ENCODE results near the gene ADSS1.
A peak's percentile ranks its signal among the peaks of the same experiment; 100 is the strongest.

ADSS1 gene

DNA sequence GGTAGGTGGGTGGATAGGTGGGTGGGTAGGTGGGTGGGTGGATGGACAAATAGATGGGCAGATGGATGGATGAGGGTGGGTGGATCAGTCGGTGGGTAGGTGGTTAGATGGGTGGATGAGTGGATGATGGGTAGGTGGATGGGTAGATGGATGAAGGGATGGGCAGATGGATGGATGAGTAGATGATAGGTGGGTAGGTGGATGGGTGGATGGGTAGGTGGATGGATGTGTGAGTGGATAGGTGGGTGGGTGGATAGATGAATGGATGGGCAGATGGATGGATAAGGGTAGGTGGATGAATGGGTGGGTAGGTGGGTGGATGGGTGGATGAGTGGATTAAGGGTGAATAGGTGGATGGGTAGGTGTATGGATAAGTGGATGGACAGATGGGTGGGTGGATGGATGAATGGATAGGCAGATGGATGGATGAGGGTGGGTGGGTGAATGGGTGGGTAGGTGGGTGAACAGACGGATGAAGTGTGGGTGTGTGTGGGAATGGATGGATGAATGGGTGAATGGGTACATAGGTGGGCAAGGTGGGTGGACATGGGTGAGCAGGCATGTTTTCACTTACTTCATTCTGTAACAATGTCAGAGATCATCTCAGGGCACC lies 37.9 kb upstream of the ADSS1 start:
- DNase-seq: no peak
- in situ Hi-C loops (cut with HindIII; ENCODE audit: low pct_ligation_motif_present, low pct_unique_long_range_greater_than_20kb, low sequenced_read_pairs): no loop called here

- in situ Hi-C loops (cut with HindIII; ENCODE audit: low pct_ligation_motif_present, low pct_unique_long_range_greater_than_20kb, low sequenced_read_pairs): no loop called here
- DNase-seq: no peak
These were observed 37.2 kb upstream of the ADSS1 start for GRCh38 chr14:104686624-104687517.

- in situ Hi-C loops (cut with HindIII; ENCODE audit: low pct_ligation_motif_present, low pct_unique_long_range_greater_than_20kb, low sequenced_read_pairs): no loop called here
- peak; percentile 85 for DNase-seq
These were observed 36.2 kb upstream of the ADSS1 start for GRCh38 chr14:104687601-104688504.

GRCh38 chr14:104688505-104689108 lies 35.4 kb upstream of the ADSS1 start:
- DNase-seq: peak; percentile 45
- in situ Hi-C loops (cut with HindIII; ENCODE audit: low pct_ligation_motif_present, low pct_unique_long_range_greater_than_20kb, low sequenced_read_pairs): no loop called here

DNA sequence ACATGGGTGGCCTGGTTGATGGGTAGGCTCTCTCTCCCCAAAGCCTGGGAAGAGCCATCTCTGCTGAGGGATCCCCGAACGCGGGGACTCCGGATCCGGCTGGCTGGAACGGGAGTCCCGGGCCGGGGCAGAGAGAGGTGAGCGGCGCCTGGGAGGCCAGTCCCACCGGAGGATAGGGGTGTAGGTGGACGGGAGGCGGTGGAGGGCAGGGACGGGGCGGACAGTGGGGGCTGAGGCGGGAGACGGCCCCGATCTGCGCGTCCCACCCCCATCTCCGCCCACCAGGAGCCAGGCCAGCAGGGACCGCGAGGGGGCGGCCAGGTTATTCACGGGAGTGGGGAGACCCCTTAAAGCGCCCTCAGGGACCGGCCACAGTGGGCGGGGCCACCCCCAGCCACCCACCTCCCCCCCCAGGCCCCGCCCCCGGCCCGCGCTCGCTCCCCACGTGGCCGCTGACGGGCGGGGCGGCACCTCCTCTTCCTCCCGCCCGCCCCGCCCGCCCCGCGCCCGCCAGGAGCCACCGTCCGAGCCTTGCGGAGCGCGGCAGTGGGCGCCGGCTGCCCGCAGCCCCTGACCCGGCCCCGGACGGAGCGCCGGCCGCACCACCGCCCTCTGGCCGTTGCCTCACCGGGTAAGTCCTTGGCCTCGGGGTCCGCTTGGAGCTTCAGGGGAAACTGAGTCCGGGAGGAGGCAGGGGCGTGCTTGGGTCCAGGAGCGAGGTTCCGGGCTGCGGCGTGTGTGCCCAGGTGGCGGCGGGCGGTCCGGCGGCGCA lies 34.7 kb upstream of the ADSS1 start, which contains the start of gene INF2:
TSS of gene INF2 (plus strand) at position 510 of the 772 bp plus-strand sequence. CDS start 11,748 bp downstream, outside the sequence.
- in situ Hi-C loops (cut with HindIII; ENCODE audit: low pct_ligation_motif_present, low pct_unique_long_range_greater_than_20kb, low sequenced_read_pairs): no loop called here
- peak; percentile 65 for DNase-seq

- DNase-seq: peak; percentile 18
- in situ Hi-C loops (cut with HindIII; ENCODE audit: low pct_ligation_motif_present, low pct_unique_long_range_greater_than_20kb, low sequenced_read_pairs): no loop called here
These were observed 33.9 kb upstream of the ADSS1 start for GRCh38 chr14:104689881-104690711.

DNA sequence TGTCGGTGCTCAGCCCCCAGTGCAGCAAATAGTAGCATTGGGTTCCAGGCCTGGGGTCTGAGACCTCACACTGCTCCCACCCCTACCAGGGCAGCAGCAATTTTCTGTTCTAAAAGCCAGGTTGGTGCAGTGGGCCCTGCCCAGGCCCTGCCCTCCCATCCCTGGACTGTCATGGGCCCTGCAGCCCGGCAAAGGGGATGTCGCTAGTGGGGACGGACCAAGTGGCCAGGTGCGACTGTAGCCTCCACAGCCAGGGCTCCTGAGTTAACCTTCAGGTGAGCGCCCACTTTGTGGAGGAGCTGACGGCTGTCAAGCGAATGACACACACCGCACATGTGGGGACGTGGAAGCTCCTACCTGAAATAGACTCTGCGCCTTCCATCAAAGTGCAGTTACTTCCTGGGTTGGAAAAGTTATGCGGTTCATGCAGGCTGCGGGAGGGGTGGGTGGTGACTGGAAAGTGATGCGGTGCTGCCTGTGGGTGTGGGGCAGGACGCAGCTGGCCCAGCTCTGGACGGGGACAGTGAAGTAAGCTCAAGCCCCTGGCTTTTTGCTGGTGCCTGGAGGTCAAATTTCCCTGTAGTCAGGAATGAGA lies 33.1 kb upstream of the ADSS1 start:
- DNase-seq: no peak
- in situ Hi-C loops (cut with HindIII; ENCODE audit: low pct_ligation_motif_present, low pct_unique_long_range_greater_than_20kb, low sequenced_read_pairs): no loop called here

DNA sequence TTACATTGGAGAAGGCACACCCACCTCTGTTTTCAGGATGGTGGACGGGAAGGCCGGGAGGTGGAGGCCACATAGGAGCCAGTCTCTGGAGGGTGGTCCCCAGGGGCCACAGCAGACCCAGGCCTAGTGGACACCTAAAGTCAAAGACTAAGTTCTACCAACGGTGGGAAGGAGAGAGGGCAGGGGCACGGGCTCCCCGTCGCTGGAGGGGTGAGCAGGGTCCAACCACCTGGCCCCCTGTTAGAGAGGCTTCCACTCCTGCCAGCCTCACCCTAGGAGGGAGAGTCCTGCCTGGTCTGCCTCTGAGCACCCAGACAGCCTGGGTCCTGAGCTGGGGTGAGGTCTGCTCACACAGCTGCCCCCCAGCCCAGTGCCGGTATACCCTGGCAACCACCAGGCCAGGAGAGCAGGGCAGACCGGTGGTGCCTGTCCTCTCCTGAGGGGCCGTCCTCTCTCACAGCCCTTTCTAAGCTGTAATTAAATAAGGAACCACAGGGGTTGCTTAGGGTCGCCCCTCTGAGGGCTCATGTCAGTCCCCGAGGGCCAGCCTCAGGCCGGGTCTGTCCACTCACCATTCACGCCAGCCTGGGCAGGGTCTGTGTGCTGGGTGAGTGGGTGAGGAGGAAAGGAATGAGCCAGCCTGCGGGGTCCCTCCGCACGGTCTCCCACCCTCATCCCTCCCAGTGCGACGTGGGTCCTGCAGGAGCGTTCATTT lies 32.3 kb upstream of the ADSS1 start:
- no peak for DNase-seq
- in situ Hi-C loops (cut with HindIII; ENCODE audit: low pct_ligation_motif_present, low pct_unique_long_range_greater_than_20kb, low sequenced_read_pairs): no loop called here

- in situ Hi-C loops (cut with HindIII; ENCODE audit: low pct_ligation_motif_present, low pct_unique_long_range_greater_than_20kb, low sequenced_read_pairs): no loop called here
- no peak for DNase-seq
These were observed 31.6 kb upstream of the ADSS1 start for GRCh38 chr14:104692261-104692938.

- in situ Hi-C loops (cut with HindIII; ENCODE audit: low pct_ligation_motif_present, low pct_unique_long_range_greater_than_20kb, low sequenced_read_pairs): no loop called here
- DNase-seq: no peak
These were observed 31.1 kb upstream of the ADSS1 start for GRCh38 chr14:104692939-104693315.

GRCh38 chr14:104693482-104694431 lies 30.3 kb upstream of the ADSS1 start:
- in situ Hi-C loops (cut with HindIII; ENCODE audit: low pct_ligation_motif_present, low pct_unique_long_range_greater_than_20kb, low sequenced_read_pairs): no loop called here
- no peak for DNase-seq

DNA sequence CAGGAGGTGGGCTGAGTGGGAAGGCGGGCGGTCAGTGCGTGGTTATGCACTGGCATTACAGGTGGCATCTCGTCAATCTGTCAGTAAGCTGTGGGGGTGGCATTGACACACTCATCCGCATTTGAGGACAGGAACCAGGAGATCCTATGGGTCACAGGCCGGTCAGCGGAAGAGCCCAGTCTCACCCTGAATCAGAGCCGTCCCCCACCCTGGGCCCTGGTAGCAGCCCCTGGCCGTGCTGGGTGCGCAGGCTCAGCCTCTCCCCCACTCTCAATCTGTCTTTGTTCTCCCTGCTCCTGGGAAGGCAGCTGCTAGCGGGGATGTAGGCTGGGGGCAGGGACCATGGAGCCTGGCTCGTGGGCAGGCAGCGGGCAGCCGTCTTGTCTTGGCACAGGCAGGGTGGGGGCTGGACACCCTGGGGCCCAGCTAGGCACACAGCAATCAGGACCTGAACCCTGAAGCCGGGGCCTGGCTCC lies 29.5 kb upstream of the ADSS1 start:
- DNase-seq: no peak
- in situ Hi-C loops (cut with HindIII; ENCODE audit: low pct_ligation_motif_present, low pct_unique_long_range_greater_than_20kb, low sequenced_read_pairs): no loop called here

GRCh38 chr14:104694991-104695659 lies 28.9 kb upstream of the ADSS1 start:
- no peak for DNase-seq
- in situ Hi-C loops (cut with HindIII; ENCODE audit: low pct_ligation_motif_present, low pct_unique_long_range_greater_than_20kb, low sequenced_read_pairs): no loop called here

DNA sequence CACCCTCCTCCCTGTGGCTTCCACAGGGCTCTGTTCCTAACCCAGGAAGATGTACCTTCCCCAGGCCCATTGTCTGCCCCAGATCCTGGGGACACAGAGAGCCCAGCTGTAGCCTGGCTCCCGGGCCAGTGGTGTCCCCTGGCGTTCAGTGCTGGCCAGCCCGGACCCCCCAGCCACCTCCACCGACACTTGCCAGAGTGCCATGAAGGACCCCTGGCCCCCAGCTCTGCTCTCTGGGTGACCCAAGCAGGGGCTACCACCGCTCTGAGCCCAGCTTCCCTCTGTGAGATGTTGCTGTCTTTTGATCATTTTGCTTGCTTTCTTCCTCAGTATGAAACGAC lies 28.4 kb upstream of the ADSS1 start:
- in situ Hi-C loops (cut with HindIII; ENCODE audit: low pct_ligation_motif_present, low pct_unique_long_range_greater_than_20kb, low sequenced_read_pairs): no loop called here
- no peak for DNase-seq

Data from ACHN (cell line).